Endothelial cell of umbilical vein (primary cell): ENCODE data around the gene GRK4.
"Not testable (repeated sequence)": the region's sequence is repeated elsewhere in the genome, so short reads cannot be mapped to it uniquely, and the experiment has no call there.

Experiments
- EZH2 ChIP-seq: IDR thresholded peaks from 2 replicates; pipeline ENCODE4 v1.6.1; 2012; ENCODE audit warnings: borderline replicate concordance, low read depth, mild to moderate bottlenecking, moderate library complexity, low read length, inconsistent platforms; ENCODE audit not compliant: severe bottlenecking
- FOS ChIP-seq: IDR thresholded peaks from 2 replicates; pipeline ENCODE4 v1.6.1; 2011; ENCODE audit warnings: mild to moderate bottlenecking, low read length, moderate library complexity, borderline replicate concordance; ENCODE audit not compliant: insufficient read depth
- GATA2 ChIP-seq: IDR thresholded peaks from 2 replicates; pipeline ENCODE4 v1.7.0; 2011; ENCODE audit warnings: low read depth, mild to moderate bottlenecking, moderate library complexity, mixed read lengths, low read length; ENCODE audit not compliant: insufficient read length, insufficient read depth
- JUN ChIP-seq: IDR thresholded peaks from 2 replicates; pipeline ENCODE4 v1.6.1; 2011; ENCODE audit warnings: borderline replicate concordance, low read depth; ENCODE audit not compliant: insufficient read length, insufficient read depth
- MYC ChIP-seq: IDR thresholded peaks from one replicate; pipeline ENCODE4 v1.6.1; 2011; ENCODE audit warnings: mild to moderate bottlenecking, low read depth, low read length
- POLR2A ChIP-seq: IDR thresholded peaks from 2 replicates; pipeline ENCODE4 v1.6.1; 2012; ENCODE audit warnings: low read depth, mild to moderate bottlenecking, control low read depth, low read length
- POLR2AphosphoS5 ChIP-seq: IDR thresholded peaks from 2 replicates; pipeline ENCODE4 v1.6.1; 2012; ENCODE audit warnings: low read depth, mild to moderate bottlenecking, control low read depth, low read length, moderate library complexity; ENCODE audit not compliant: insufficient read depth
- TF ChIP-seq, protein P1 (sequence below), 2 donors: IDR thresholded peaks; 1 replicate in 1 of 2; 2 replicates in 1 of 2; pipeline ENCODE4 v1.5.1; 2011; ENCODE audit warnings: low read length in 2 of 2, mild to moderate bottlenecking in 2 of 2, moderate library complexity in 2 of 2, control low read depth in 1 of 2, inconsistent platforms in 1 of 2, low read depth in 1 of 2; ENCODE audit not compliant: insufficient read depth in 1 of 2; ENCODE audit errors: extremely low read depth in 1 of 2

DNA sequence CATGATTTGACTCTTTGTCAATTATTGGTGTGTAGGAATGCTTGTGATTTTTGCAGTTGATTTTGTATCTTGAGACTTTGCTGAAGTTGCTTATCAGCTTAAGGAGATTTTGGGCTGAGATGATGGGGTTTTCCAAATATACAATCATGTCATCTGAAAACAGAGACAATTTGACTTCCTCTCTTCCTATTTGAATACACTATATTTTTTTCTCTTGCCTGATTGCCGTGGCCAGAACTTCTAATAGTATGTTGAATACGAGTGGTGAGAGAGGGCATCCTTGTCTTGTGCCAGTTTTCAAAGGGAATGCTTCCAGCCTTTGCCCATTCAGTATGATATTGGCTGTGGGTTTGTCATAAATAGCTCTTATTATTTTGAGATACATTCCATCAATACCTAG lies 45.1 kb upstream of the GRK4 start:
- TF ChIP-seq, protein P1, sequence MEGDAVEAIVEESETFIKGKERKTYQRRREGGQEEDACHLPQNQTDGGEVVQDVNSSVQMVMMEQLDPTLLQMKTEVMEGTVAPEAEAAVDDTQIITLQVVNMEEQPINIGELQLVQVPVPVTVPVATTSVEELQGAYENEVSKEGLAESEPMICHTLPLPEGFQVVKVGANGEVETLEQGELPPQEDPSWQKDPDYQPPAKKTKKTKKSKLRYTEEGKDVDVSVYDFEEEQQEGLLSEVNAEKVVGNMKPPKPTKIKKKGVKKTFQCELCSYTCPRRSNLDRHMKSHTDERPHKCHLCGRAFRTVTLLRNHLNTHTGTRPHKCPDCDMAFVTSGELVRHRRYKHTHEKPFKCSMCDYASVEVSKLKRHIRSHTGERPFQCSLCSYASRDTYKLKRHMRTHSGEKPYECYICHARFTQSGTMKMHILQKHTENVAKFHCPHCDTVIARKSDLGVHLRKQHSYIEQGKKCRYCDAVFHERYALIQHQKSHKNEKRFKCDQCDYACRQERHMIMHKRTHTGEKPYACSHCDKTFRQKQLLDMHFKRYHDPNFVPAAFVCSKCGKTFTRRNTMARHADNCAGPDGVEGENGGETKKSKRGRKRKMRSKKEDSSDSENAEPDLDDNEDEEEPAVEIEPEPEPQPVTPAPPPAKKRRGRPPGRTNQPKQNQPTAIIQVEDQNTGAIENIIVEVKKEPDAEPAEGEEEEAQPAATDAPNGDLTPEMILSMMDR (IDR thresholded peaks at IDR 0.05; ENCODE audit: extremely low read depth in 1 of 2, insufficient read depth in 1 of 2, low read depth in 1 of 2, low read length in 2 of 2), result not testable (repeated sequence)
- TF ChIP-seq EZH2, JUN, POLR2A, POLR2AphosphoS5, GATA2, MYC, FOS: not testable (repeated sequence)
